ENCODE measurements around the gene CYFIP1. TPM values are rescaled to one million over a fixed set of nuclear protein-coding genes. Genes with fewer than 3 reads are reported as not detected.

The CYFIP1 gene
- total and polyA plus RNA-seq, 4 donors, result 27.0 to 136 (median 86.7) TPM

GRCh38 chr15:22880068-22880980 is 99.8 kb downstream of the CYFIP1 start:
- WGBS, 2 donors, result 93 to 95% methylated on average over 33 of the region's 33 CpGs
- no peak for TF ChIP-seq CTCF (IDR thresholded peaks at IDR 0.05; ENCODE audit: control extremely low read depth, extremely low read depth)
- no peaks in the 10 kb centered on the region for H3K9me3 ChIP-seq (ENCODE audit: control insufficient read depth in 4 of 4, insufficient read depth in 3 of 4, low read length in 3 of 4)
- no peak overlapping the region for H3K27ac ChIP-seq (ENCODE audit: low read depth in 1 of 2, low read length in 1 of 2)
- no peaks in the 10 kb centered on the region for H3K27me3 ChIP-seq (ENCODE audit: control insufficient read depth in 3 of 3, insufficient read depth in 3 of 3, low read length in 2 of 3)
- peaks cover 17 to 52% (median 34%) of the 10 kb centered on the region in 4 donors for H3K36me3 ChIP-seq (ENCODE audit: control insufficient read depth in 4 of 4, insufficient read depth in 4 of 4, low read length in 4 of 4)
- no peak overlapping the region for H3K4me3 ChIP-seq
- no peaks in the 10 kb centered on the region for H3K4me1 ChIP-seq (ENCODE audit: control insufficient read depth in 5 of 5, insufficient read depth in 5 of 5, low read length in 5 of 5)
- ATAC-seq (ENCODE audit: insufficient read depth, low FRiP score) (no peak), DNase-seq (no peak)
- H3K9ac ChIP-seq (ENCODE audit: insufficient read depth in 1 of 2, low read length in 2 of 2), result no peak overlapping the region

DNA sequence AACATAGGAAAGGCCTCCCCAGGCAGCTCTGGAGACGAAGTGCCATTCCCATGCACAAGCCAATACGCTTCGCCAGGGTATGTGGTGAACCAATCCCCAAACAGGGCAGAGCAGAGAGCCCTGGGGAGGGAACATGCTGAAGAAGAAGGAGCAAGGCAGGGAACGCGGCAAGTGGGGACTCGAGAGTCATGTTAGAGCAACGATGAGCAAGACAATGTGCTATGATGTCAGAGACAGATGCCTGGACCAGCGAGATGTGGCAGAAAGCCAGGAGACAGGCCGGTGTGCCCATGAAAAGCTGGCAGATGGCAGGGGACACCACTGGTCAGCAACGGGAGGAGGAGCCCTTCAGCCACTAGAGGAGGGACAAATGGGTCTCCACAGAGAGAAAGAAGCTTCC is 102.1 kb downstream of the CYFIP1 start:
- ATAC-seq (ENCODE audit: insufficient read depth, low FRiP score) (no peak), DNase-seq (no peak)
- no peaks in the 10 kb centered on the region for H3K27me3 ChIP-seq (ENCODE audit: control insufficient read depth in 3 of 3, insufficient read depth in 3 of 3, low read length in 2 of 3)
- no peak overlapping the region for H3K4me3 ChIP-seq
- TF ChIP-seq CTCF (IDR thresholded peaks at IDR 0.05; ENCODE audit: control extremely low read depth, extremely low read depth), result no peak
- no peaks in the 10 kb centered on the region for H3K9me3 ChIP-seq (ENCODE audit: control insufficient read depth in 4 of 4, insufficient read depth in 3 of 4, low read length in 3 of 4)
- 91 to 97% methylated on average over 10 of the region's 10 CpGs for WGBS, 2 donors
- no peaks in the 10 kb centered on the region for H3K4me1 ChIP-seq (ENCODE audit: control insufficient read depth in 5 of 5, insufficient read depth in 5 of 5, low read length in 5 of 5)
- no peak overlapping the region for H3K27ac ChIP-seq (ENCODE audit: low read depth in 1 of 2, low read length in 1 of 2)
- H3K9ac ChIP-seq (ENCODE audit: insufficient read depth in 1 of 2, low read length in 2 of 2), result no peak overlapping the region
- peaks cover 27 to 68% (median 46%) of the 10 kb centered on the region in 4 donors for H3K36me3 ChIP-seq (ENCODE audit: control insufficient read depth in 4 of 4, insufficient read depth in 4 of 4, low read length in 4 of 4)

DNA sequence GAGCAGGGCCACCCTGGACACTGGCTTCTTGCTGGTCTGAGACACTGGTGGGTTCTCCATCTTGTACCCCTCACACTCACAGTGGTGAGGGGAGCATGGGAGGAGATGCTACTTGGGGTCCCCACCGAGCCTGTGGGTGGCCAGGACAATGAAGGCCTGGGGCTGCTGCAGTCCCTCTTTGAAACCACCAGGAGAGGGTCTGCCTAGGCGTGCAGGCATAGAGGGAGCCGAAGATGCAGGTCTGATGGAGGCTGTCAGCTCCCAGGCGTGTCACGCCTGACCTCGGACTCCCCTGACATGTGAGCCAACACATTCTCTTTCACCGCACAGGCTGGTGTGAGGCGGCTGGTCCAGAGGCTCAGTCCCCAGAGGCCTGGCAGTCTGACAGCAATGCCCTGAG is 102.6 kb downstream of the CYFIP1 start:
- DNase-seq, result no peak
- no peak overlapping the region for H3K27ac ChIP-seq (ENCODE audit: low read depth in 1 of 2, low read length in 1 of 2)
- ATAC-seq (ENCODE audit: insufficient read depth, low FRiP score), result no peak
- WGBS, 2 donors, result 97 to 98% methylated on average over 8 of the region's 8 CpGs
- peaks cover 32 to 65% (median 48%) of the 10 kb centered on the region in 4 donors for H3K36me3 ChIP-seq (ENCODE audit: control insufficient read depth in 4 of 4, insufficient read depth in 4 of 4, low read length in 4 of 4)
- TF ChIP-seq CTCF (IDR thresholded peaks at IDR 0.05; ENCODE audit: control extremely low read depth, extremely low read depth), result no peak
- H3K9ac ChIP-seq (ENCODE audit: insufficient read depth in 1 of 2, low read length in 2 of 2), result no peak overlapping the region
- peaks cover 0 to 2% (median 0%) of the 10 kb centered on the region in 5 donors for H3K4me1 ChIP-seq (ENCODE audit: control insufficient read depth in 5 of 5, insufficient read depth in 5 of 5, low read length in 5 of 5)
- H3K9me3 ChIP-seq (ENCODE audit: control insufficient read depth in 4 of 4, insufficient read depth in 3 of 4, low read length in 3 of 4), result no peaks in the 10 kb centered on the region
- no peak overlapping the region for H3K4me3 ChIP-seq
- no peaks in the 10 kb centered on the region for H3K27me3 ChIP-seq (ENCODE audit: control insufficient read depth in 3 of 3, insufficient read depth in 3 of 3, low read length in 2 of 3)
